GM23338 (cell line): ENCODE results near the gene ACSF2.

ENCODE experiments used
- CREB1 ChIP-seq: fragments of 250-450 bp; sonication (Bioruptor Pico); IDR thresholded peaks from 2 replicates; pipeline ENCODE4 v1.5.0; 2020; ENCODE audit warnings: low read depth, mild to moderate bottlenecking, moderate library complexity
- EZH2 ChIP-seq: fragments of 200-600 bp; sonication (generic); IDR thresholded peaks from one replicate; pipeline ENCODE4 v1.8.0; 2017; ENCODE audit warnings: antibody characterized with exemption, mild to moderate bottlenecking, low read depth; ENCODE audit not compliant: unreplicated experiment
- EZH2phosphoT487 ChIP-seq: fragments of 200-600 bp; sonication (generic); IDR thresholded peaks from one replicate; pipeline ENCODE4 v1.8.1; 2018; ENCODE audit warnings: antibody characterized with exemption; ENCODE audit not compliant: unreplicated experiment
- JUNB ChIP-seq: IDR thresholded peaks from one replicate; pipeline ENCODE4 v1.6.1; 2016; ENCODE audit warnings: antibody characterized with exemption; ENCODE audit not compliant: unreplicated experiment
- NANOG ChIP-seq: IDR thresholded peaks from 2 replicates; pipeline ENCODE4 v1.6.1; 2016; ENCODE audit warnings: antibody characterized with exemption, borderline replicate concordance
- POLR2AphosphoS5 ChIP-seq: IDR thresholded peaks from 2 replicates; pipeline ENCODE4 v1.6.1; 2016; ENCODE audit warnings: antibody characterized with exemption, low read depth
- REST ChIP-seq: IDR thresholded peaks from one replicate; pipeline ENCODE4 v1.6.1; 2018; ENCODE audit warnings: antibody characterized with exemption; ENCODE audit not compliant: unreplicated experiment
- STAT1 ChIP-seq: IDR thresholded peaks from one replicate; pipeline ENCODE4 v1.6.1; 2016; ENCODE audit warnings: antibody characterized with exemption; ENCODE audit not compliant: unreplicated experiment
- ZNF114 ChIP-seq: fragments of 250-450 bp; sonication (Bioruptor Pico); IDR thresholded peaks from 2 replicates; pipeline ENCODE4 v1.5.0; 2020; ENCODE audit warnings: mild to moderate bottlenecking, moderate library complexity
- ZNF331 ChIP-seq: fragments of 250-450 bp; sonication (Bioruptor Pico); IDR thresholded peaks from 2 replicates; pipeline ENCODE4 v1.5.0; 2020; ENCODE audit warnings: low read depth, mild to moderate bottlenecking, moderate library complexity
- ZNF462 ChIP-seq: fragments of 250-450 bp; sonication (Bioruptor Pico); IDR thresholded peaks from 2 replicates; pipeline ENCODE4 v1.5.0; 2020; ENCODE audit warnings: mild to moderate bottlenecking, moderate library complexity
- TF ChIP-seq, protein P1 (sequence below), 2 experiments: fragments of 200-600 bp in 1 of 2; sonication (generic) in 1 of 2; conservative IDR thresholded peaks; 2 replicates each; pipeline versions ENCODE4 v1.5.1 to v1.6.1; 2016 to 2017; ENCODE audit warnings: antibody characterized with exemption in 2 of 2, low read depth in 2 of 2, mild to moderate bottlenecking in 2 of 2, moderate library complexity in 1 of 2
- TF ChIP-seq, protein P2 (sequence below): IDR thresholded peaks from 2 replicates; pipeline ENCODE4 v1.6.1; 2016; ENCODE audit warnings: antibody characterized with exemption

DNA sequence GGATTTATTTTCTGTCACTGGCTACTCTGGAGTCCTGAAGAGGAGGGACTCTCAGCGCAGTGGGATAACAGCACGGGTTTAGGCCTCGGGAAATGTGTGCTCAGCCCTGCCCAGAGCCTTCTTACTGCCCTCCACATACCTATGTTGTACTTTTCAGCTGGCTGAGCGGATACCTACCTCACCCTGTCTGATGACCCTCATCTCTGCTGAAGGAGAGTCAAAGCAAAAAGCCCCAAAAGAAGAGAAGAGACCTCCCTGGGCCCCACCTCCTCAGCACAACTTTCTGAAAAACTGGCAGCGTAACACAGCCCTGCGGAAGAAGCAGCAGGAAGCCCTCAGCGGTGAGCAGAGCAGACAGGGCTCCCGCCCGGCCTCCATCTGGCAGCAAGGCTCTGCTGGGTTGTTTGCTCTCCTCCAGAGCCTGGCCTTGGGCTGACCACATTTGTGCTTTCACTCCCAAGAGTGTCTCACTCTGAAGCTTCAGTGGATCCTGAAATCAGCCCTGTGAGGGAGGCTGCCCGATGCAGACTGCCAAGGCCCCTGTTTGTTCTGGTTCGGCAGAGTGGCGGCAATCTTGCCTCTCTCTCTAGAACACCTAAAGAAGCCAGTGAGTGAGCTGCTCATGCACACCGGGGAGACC is 92.5 kb downstream of the ACSF2 start:
- TF ChIP-seq, protein P1, sequence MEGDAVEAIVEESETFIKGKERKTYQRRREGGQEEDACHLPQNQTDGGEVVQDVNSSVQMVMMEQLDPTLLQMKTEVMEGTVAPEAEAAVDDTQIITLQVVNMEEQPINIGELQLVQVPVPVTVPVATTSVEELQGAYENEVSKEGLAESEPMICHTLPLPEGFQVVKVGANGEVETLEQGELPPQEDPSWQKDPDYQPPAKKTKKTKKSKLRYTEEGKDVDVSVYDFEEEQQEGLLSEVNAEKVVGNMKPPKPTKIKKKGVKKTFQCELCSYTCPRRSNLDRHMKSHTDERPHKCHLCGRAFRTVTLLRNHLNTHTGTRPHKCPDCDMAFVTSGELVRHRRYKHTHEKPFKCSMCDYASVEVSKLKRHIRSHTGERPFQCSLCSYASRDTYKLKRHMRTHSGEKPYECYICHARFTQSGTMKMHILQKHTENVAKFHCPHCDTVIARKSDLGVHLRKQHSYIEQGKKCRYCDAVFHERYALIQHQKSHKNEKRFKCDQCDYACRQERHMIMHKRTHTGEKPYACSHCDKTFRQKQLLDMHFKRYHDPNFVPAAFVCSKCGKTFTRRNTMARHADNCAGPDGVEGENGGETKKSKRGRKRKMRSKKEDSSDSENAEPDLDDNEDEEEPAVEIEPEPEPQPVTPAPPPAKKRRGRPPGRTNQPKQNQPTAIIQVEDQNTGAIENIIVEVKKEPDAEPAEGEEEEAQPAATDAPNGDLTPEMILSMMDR (conservative IDR thresholded peaks at IDR 0.05; ENCODE audit: low read depth in 2 of 2): no peak
- TF ChIP-seq ZNF331 (CRISPR knock-in tag) (no peak), POLR2AphosphoS5 (no peak), EZH2phosphoT487 (no peak), EZH2 (no peak), REST (no peak), CREB1 (CRISPR knock-in tag) (no peak), STAT1 (no peak), JUNB (no peak), ZNF462 (CRISPR knock-in tag) (no peak), NANOG (no peak), ZNF114 (CRISPR knock-in tag) (no peak)
- TF ChIP-seq, protein P2, sequence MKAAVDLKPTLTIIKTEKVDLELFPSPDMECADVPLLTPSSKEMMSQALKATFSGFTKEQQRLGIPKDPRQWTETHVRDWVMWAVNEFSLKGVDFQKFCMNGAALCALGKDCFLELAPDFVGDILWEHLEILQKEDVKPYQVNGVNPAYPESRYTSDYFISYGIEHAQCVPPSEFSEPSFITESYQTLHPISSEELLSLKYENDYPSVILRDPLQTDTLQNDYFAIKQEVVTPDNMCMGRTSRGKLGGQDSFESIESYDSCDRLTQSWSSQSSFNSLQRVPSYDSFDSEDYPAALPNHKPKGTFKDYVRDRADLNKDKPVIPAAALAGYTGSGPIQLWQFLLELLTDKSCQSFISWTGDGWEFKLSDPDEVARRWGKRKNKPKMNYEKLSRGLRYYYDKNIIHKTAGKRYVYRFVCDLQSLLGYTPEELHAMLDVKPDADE: no peak
